ENCODE data around the gene GRAMD2B.

- TF ChIP-seq POLR2AphosphoS5 (IDR thresholded peaks at IDR 0.05) (no peak), CTCF (IDR thresholded peaks at IDR 0.05) (no peak)
These were observed 92.1 kb downstream of the GRAMD2B start for GRCh38 chr5:126515337-126515736.

All from upper lobe of left lung (tissue), 4 donors.